Measurements from ENCODE around the gene AKAP6.

AKAP6 gene

GRCh38 chr14:32560209-32560857 lies 231.2 kb downstream of the AKAP6 start:
- peak; percentile 45 for DNase-seq (ENCODE audit: low spot score)
- TF ChIP-seq, protein P1, sequence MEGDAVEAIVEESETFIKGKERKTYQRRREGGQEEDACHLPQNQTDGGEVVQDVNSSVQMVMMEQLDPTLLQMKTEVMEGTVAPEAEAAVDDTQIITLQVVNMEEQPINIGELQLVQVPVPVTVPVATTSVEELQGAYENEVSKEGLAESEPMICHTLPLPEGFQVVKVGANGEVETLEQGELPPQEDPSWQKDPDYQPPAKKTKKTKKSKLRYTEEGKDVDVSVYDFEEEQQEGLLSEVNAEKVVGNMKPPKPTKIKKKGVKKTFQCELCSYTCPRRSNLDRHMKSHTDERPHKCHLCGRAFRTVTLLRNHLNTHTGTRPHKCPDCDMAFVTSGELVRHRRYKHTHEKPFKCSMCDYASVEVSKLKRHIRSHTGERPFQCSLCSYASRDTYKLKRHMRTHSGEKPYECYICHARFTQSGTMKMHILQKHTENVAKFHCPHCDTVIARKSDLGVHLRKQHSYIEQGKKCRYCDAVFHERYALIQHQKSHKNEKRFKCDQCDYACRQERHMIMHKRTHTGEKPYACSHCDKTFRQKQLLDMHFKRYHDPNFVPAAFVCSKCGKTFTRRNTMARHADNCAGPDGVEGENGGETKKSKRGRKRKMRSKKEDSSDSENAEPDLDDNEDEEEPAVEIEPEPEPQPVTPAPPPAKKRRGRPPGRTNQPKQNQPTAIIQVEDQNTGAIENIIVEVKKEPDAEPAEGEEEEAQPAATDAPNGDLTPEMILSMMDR (IDR thresholded peaks at IDR 0.05; ENCODE audit: borderline replicate concordance, control extremely low read depth, extremely low read depth, insufficient read depth, missing control alignments) = peak; percentile 83
- in situ Hi-C loops (cut with MboI; ENCODE audit: low sequenced_read_pairs, unreplicated experiment) = loop anchor here (25.0 kb wide), 1 partner anchor 1048 kb away; no protein-coding TSS in a partner anchor

GRCh38 chr14:32561520-32561919 lies 232.4 kb downstream of the AKAP6 start:
- in situ Hi-C loops (cut with MboI; ENCODE audit: low sequenced_read_pairs, unreplicated experiment) = loop anchor here (25.0 kb wide), 1 partner anchor 1049 kb away; no protein-coding TSS in a partner anchor
- TF ChIP-seq, protein P1 (IDR thresholded peaks at IDR 0.05; ENCODE audit: borderline replicate concordance, control extremely low read depth, extremely low read depth, insufficient read depth, missing control alignments) = no peak
- no peak for DNase-seq (ENCODE audit: low spot score)

GRCh38 chr14:32564596-32564995 lies 235.5 kb downstream of the AKAP6 start:
- in situ Hi-C loops (cut with MboI; ENCODE audit: low sequenced_read_pairs, unreplicated experiment) = loop anchor here (25.0 kb wide), 1 partner anchor 1052 kb away; no protein-coding TSS in a partner anchor
- TF ChIP-seq, protein P1 (IDR thresholded peaks at IDR 0.05; ENCODE audit: borderline replicate concordance, control extremely low read depth, extremely low read depth, insufficient read depth, missing control alignments) = no peak
- no peak for DNase-seq (ENCODE audit: low spot score)

DNA sequence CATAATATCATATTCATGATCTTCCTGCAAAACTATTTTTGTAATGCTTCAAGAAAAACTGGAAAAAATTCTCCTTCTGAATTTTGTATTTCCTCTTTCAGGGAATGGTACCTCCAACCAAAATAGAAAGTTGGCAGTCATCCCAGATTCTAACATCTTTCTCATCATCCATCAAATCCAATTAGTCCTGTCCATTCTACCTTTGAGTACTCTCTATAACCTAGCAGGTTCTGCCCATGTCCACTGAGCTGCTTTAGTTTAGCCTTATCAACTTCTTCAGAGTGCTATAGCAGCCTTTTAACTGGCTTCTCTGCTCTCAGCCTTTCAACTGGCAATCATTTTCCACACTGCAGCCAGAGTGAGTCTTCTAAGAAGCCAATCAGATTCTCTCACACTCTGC lies 236.2 kb downstream of the AKAP6 start:
- DNase-seq (ENCODE audit: low spot score) = no peak
- in situ Hi-C loops (cut with MboI; ENCODE audit: low sequenced_read_pairs, unreplicated experiment) = loop anchor here (25.0 kb wide), 1 partner anchor 1053 kb away; no protein-coding TSS in a partner anchor
- TF ChIP-seq, protein P1 (IDR thresholded peaks at IDR 0.05; ENCODE audit: borderline replicate concordance, control extremely low read depth, extremely low read depth, insufficient read depth, missing control alignments) = no peak

DNA sequence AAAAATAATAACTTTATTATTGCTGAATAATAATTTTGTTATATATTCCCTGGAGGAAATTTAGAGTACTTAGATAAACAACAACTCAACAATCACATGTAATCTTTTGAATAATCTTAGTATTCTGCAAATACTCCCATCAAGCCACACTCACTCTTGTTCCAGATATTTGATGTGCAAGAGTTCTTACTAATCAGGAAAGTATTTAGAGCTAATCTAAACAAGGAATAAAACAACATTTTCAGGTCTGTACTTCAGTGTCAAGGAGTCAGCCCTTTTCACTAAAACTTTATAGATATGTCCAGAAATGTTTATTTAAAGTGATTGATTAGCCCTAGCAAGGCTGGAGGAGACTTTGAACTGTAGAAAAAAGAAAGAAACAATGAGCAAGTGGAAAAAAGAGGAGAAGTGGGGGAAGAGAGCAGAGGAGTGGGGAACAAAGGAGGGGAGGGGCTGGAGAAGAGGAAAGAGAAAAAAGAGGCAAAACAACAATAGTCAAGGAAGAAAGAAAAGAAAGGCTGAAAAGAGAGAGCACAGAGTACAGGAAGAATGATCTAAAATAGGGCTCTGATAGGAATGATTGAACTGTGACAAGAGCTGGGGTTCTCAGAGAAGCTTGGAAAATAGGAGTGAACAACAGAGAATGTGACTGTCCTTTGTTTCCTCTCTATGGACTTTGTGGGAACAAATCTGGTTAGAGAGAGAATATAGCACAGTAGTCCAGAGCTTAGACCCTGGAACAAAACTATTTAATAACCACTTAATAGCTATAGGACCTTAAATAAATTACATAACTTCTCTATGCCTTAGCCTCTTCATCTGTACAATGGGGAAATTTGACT lies 238.7 kb downstream of the AKAP6 start:
- TF ChIP-seq, protein P1 (IDR thresholded peaks at IDR 0.05; ENCODE audit: borderline replicate concordance, control extremely low read depth, extremely low read depth, insufficient read depth, missing control alignments) = no peak
- in situ Hi-C loops (cut with MboI; ENCODE audit: low sequenced_read_pairs, unreplicated experiment) = loop anchor here (25.0 kb wide), 1 partner anchor 1055 kb away; no protein-coding TSS in a partner anchor
- no peak for DNase-seq (ENCODE audit: low spot score)

DNA sequence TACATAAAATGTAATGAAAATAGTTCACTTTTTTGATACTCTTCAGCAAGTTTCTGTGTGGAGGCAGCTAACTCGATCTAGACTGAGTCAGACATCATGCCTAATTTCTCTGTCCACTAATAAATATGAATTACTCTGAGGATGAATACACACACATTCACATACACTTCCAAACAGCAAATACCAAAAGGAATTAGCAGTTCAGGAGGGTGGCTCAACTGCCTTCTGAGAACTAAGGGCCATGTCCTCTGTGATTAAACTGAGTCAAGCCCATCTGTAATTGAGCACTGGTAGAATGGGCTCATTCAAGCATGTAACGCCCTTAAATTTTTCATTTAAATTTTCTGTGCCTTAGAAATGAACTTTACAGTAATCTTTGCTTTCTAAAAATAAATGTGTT lies 242.5 kb downstream of the AKAP6 start:
- DNase-seq (ENCODE audit: low spot score) = no peak
- in situ Hi-C loops (cut with MboI; ENCODE audit: low sequenced_read_pairs, unreplicated experiment) = loop anchor here (10.0 to 25.0 kb wide), 2 partner anchors 1059 to 1223 kb away; no protein-coding TSS in a partner anchor

More for the DNA sequence above, 242.5 kb downstream of the AKAP6 start:
- TF ChIP-seq, protein P1 (IDR thresholded peaks at IDR 0.05; ENCODE audit: borderline replicate concordance, control extremely low read depth, extremely low read depth, insufficient read depth, missing control alignments) = no peak

Measured in GM13976 (cell line).